HG03095 (cell line): ENCODE measurements around the gene FBLIM1.
"Not testable (repeated sequence)": the region's sequence is repeated elsewhere in the genome, so short reads cannot be mapped to it uniquely, and the experiment has no call there.

Experiments
- ATAC-seq: cut with Tn5 transposase; IDR thresholded peaks from one replicate; pipeline ENCODE4 v1.9.1; 2021; ENCODE audit warnings: moderate library complexity; ENCODE audit not compliant: unreplicated experiment

FBLIM1 gene

DNA sequence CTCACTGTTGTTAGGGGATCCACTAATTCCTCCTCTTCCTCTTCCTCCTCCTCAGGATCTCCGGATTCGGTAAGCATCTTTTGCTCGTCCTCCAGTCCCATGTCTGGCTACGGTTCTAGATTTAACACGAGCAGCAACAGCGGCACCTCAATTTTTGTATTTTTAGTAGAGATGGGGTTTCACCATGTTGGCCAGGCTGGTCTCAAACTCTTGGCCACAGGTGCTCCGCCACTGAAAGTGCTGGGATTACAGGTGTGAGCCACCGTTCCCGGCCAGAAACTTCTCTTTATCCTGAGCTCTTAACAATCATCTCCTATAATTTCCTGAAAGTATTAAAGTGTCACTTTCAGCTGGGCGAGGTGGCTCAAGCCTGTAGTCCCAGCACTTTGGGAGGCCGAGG is 49.0 kb downstream of the FBLIM1 start, which contains the start of gene UQCRHL:
UQCRHL (minus strand) TSS at position 101 of the 400 bp plus-strand sequence; CDS start at position 101, 0 bp downstream.
- ATAC-seq: not testable (repeated sequence)

DNA sequence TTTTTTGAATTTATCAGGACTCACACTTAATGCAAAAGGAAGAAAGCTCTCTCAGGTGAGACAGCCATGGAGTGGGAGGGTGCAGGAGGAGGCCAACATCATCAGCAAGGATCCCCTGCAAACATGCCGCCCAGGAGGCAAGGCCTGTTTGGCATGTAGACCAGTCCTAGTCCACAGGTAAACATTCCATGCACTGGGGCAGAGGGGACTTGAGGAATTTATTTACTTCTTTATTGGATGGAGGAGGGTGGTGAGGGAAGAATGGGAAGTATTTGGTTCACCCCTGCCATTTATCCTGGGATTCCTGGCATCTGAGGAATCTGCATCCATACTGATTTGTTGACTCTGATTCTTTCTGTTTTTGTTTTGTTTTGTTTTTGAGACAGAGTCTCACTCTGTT is 50.4 kb downstream of the FBLIM1 start:
- ATAC-seq: no peak

DNA sequence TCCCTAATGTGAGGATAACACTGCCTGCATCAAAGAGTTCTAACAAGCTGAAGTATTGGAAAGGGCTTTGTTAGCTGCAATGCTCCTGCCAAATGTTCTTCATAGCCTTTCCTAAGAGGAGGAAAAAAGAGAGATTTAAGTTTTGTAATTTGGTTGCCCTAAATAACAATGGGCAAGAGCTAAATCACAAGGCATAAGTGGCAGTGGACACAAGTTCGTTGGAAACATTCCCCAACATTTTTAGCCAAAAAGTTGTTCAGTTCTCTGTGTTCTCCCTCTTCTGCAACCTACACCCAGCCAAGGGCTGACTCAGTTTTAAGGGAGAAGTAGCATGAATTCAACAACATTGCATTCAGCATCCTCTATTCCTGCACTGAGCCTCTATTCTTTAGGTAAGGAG is 51.5 kb downstream of the FBLIM1 start:
- ATAC-seq: no peak

DNA sequence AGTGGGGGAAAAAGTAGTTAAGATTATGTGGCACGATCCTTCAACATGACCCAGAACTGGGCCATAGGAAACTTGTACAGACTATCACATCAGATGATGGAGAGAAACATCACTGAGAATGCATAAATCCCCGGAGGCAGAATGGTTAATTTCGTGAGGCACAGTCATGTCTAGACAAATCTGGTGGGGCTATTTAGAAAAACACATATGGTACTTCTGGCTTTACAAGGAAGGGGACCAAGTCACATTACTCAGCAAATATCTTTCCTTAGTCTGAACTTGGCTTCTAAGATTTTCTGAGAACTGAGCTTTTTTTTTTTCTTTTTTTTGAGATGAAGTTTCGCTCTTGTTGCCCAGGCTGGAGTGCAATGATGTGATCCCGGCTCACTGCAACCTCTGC is 58.1 kb downstream of the FBLIM1 start:
- ATAC-seq: no peak

DNA sequence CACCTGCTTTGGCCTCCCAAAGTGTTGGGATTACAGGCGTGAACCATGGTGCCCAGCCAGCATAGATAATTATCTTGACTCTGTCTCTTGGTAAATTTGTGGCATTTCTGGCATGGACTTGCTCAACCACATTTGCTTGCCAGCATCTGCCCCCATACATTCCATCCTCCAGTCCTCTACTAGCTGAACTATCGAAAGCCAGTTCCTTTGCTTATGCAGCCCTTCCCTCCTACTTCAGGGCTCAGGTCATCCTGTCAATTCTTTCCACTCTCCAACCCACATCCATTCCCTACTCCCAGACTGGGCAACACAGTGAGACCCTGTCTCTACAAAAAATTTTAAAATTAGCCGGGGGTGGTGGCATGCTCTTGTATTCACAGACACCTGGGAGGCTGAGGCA is 61.9 kb downstream of the FBLIM1 start:
- ATAC-seq: no peak

DNA sequence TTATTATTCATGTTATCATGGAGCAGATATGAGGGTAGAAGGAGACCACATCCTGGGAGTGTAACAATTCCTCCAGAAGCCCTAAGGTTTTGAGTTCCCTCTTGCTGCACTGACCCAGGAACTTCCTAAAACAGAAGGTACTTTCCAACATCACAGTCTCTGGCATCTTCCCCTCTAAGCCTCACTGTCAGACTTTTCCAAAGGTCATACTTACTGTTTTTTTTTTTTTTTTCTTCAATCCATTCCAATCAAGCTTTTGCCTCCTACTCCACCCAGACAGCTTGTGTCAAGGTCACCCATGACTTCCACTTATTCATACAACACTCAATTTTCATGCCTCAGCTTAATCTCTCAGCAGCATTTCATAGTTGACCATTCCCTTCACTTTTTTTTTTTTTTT is 67.2 kb downstream of the FBLIM1 start:
- ATAC-seq: no peak

DNA sequence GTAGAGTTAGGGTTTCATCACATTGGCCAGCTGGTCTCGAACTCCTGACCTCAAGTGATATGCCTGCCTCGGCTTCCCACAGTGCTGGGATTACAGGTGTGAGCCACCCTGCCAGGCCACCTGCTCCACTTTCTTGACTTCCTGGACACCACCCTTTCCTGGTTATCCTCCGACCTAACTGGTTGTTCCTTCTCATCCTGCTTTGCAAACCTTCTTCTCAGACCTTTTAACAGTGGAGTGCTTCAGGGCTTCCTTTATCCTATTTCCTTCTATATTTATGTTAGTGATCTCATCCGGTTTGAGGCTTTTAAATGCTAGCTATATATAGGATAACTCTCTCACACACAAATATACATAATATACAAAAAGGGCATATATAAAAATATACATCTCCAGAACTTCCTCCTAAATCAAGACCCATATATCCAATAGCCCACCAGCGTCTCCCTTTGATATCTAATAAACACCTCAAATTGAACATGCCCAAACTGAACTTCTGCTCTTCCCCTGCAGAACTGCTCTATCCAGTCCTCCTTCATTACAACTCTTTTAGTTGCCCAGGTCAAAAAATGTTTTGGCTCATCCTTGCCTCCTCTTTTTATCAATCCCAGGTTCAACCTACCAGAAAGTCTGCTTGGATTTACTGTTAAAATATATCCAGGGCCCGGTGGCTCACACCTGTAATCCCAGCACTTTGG is 68.4 kb downstream of the FBLIM1 start:
- ATAC-seq: no peak

DNA sequence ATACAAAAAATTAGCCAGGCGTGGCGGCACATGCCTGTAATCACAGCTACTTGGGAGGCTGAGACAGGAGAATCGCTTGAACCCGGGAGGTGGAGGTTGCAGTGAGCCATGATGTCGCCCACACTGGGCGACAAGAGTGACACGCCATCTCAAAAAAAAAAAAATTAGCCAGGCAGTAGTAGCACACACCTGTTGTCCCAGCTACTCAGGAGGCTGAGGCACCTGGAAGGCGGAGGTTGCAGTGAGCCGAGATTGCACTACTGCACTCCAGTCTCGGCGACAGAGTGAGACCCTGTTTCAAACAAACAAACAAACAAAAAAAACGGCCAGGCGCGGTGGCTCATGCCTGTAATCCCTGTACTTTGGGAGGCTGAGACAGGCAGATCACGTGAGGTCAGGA is 69.0 kb downstream of the FBLIM1 start:
- ATAC-seq: not testable (repeated sequence)

DNA sequence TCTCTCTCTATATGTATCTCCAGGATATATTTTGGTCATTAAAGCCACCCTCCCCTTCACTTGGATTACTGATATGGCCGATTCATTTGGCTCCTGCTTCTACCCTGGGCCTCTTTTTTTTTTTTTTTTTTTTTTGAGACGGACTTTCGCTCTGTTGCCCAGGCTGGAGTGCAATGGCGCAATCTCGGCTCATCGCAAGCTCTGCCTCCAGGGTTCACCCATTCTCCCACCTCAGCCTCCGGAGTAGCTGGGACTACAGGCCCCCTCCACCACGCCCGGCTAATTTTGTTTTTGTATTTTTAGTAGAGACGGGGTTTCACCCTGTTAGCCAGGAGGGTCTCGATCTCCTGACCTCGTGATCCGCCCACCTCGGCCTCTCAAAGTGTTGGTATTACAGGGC is 70.3 kb downstream of the FBLIM1 start:
- not testable (repeated sequence) for ATAC-seq

DNA sequence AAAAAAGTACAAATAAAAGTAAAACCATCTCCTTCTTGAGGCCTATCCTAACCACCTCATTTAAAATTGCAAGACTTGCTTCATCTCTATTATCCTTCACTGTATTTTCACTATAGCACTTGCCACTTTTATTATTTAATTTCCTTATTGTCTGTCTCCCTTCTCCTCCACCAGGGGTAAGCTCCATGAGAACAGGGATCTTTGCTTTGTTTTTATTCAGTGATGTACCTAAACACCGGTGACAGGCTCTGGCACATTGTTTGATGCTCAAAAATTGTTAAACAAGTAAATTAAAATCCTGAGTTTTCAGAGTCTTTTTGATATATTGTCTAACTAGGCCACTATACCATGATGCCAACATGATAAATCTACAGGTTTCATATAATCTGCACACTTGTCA is 71.7 kb downstream of the FBLIM1 start:
- no peak for ATAC-seq

DNA sequence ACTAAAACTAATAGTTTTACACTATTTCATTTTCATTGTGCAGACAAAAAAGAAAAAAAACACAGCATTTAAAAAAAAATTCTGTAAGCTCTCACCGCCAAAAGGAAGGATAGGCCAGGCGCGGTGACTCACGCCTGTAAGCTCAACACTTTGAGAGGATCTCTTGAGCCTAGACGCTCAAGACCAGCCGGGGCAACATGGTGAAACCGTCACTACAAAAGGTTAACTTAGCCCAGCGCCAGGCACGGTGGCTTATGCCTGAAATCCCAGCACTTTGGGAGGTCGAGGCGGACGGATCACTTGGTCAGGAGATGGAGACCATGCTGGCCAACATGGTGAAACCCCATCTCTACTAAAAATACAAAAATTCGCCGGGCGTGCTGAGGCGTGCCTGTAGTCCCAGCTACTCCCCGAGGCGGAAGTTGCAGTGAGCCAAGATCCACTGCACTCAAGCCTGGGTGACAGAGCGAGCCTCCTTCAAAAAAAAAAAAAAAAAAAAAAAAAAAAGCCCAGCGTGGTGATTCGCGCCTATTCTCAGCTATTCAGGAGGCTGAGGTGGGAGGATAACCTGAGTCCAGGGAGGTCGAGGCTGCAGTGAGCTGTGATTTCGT is 74.6 kb downstream of the FBLIM1 start:
- ATAC-seq: no peak

DNA sequence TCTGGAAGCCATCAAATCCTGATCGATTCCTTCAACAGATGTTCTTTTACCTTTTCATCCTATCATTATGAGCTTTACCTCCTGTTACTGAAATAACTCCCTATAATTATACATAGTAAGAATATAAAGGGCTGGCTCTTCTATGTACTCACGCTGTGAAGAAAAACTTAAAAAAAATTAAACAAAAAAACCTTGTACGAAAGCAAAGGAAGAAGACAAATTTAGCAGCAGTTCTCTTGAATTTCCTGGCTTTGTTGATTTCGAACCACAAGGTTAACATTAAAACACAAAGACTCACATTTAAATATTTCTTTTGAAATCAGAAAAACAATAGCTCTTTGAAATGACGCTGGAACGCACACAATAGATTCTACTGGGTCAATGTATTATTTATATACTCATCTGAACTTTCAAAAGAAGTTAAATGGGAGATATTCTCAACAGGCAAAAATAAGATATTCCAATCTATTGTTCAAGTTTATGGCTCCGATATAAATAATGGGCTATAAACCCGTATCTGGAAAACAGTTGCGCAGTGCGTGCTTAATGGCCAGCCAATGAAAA is 75.3 kb downstream of the FBLIM1 start:
- ATAC-seq: no peak

DNA sequence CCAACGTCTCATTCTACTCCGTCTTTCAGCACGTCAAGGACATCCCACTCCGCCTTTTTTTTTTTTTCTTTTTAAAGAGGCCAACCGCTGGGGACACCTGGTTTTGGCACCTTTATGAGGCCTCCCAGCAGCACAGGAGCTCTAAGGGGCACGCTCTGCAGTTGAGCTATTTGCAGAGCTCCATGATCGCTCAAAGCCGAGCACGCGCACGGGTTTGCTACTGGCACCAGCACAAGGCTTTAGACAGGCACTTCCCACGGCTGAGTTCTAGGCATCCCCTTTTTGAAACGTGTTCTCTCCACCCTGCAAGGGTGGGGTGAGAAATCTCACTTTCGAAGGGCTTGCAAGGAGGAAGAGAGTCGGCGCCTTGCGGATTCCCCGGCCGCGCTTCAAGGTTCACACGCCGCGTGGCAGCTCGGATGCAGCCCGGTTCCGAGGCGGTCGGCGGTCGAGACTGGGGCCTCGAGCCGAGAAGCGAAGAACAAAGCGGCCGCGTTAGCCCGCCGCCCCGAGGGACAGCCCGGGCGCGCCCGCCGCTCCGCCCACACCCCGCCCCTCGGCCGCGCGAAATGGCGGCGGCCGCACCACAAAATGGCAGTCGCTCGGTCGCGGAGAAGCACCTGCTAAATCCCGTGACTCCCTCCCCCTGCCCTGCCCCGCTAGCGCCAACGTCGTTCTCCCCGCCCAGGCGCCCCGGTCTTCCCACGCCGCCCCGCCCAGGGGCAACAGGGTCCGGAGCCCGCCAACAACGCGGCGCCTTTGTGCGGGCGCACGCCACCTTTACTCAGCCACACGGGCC is 76.0 kb downstream of the FBLIM1 start:
- ATAC-seq: peak; percentile 42

DNA sequence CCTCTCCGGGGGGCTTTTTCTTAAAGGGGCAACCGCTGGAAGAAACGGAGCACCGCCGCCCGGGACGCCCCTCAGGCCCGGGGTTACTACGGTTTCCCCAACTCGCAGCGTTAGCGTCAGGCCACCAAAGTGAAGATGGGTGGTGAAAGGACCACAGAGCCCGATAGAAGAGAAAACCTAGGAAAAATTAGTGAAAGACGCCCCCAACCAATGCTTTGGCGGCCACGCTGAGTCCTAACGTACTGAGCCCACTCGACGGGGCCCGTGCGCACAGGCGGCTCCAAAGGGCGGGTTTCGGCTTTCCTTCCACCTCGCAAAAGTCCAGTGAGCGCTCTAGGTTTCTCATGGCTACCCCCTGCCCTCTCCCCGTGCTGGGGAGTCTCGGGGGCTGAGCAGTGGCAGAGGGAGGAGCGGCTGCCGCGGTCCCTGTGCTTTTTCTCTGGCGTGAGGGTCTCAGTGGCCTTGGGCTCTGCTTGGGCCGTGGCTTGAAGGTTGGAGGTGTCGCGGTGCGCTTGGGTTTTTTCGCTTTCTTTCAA is 76.7 kb downstream of the FBLIM1 start:
- ATAC-seq: no peak

DNA sequence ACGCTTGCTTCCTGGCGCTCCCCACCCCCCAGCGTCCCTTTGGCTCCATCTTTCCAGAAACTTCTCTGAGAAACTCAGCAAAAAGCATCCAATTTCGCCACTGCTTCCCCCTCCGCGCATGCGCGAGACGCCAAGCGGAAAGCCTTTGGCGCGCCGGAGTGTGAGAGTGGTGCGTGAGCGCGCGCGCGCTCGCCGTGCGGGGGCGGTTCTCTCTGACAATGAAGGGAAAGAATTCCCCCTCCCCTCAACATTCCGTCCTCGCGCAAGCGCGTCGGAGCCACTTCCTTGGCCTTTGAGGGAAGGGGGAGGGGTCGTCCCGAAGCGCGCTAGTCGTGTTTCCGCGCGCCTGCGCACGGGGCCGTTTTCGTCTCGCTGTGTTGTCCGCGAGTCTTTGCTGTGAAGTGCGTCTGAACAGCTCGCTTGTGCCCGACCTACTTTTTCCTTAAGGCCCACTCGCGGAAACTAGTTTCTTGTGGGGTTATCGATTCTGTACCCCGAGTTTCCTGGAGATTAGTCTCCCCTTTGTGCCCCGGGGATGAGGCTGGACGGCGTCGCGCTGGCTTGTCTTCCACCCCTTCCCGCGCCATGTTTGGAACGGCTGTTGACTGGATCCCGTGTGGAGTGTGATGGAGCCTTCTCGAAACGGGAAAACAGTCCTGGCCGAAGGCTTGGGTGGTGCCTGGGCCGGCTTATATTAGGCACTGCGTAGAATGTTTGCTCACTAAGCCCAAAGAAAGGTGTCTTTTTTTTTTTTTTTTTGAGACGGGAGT is 77.3 kb downstream of the FBLIM1 start:
- ATAC-seq: peak; percentile 32
